DOHH2 (cell line): ENCODE results near the gene CTNNBL1.

Experiments
- EZH2phosphoT487 ChIP-seq: fragments of 200-600 bp; sonication (generic); IDR thresholded peaks from 2 replicates; pipeline ENCODE4 v1.6.1; 2017; ENCODE audit warnings: borderline replicate concordance, mild to moderate bottlenecking, antibody characterized with exemption, low read length, moderate library complexity, mixed read lengths
- TF ChIP-seq, protein P1 (sequence below): fragments of 200-600 bp; sonication (generic); IDR thresholded peaks from one replicate; pipeline ENCODE4 v1.5.1; 2014; ENCODE audit warnings: antibody characterized with exemption, mild to moderate bottlenecking, low read depth, low read length; ENCODE audit not compliant: poor library complexity, severe bottlenecking

DNA sequence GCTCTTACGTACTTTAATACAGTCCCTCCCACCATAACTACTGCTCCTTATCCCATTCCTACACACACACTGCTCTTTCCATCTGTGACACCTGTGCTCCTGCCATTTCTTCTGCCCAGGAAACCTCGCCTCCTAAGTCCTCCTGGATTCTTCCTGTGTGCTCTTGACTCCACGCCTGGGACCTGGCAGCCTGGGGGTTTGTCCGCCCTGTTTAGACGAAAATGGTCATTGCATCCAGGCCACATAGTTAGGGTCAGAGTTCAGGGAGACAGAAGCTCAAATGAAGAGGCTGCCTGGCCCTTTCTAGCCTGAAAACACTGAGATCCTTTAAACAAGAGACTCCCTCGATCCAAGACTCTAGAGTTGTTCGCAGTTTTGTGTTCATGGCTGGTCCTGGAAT, 17.4 kb upstream of the CTNNBL1 start:
- TF ChIP-seq, protein P1, sequence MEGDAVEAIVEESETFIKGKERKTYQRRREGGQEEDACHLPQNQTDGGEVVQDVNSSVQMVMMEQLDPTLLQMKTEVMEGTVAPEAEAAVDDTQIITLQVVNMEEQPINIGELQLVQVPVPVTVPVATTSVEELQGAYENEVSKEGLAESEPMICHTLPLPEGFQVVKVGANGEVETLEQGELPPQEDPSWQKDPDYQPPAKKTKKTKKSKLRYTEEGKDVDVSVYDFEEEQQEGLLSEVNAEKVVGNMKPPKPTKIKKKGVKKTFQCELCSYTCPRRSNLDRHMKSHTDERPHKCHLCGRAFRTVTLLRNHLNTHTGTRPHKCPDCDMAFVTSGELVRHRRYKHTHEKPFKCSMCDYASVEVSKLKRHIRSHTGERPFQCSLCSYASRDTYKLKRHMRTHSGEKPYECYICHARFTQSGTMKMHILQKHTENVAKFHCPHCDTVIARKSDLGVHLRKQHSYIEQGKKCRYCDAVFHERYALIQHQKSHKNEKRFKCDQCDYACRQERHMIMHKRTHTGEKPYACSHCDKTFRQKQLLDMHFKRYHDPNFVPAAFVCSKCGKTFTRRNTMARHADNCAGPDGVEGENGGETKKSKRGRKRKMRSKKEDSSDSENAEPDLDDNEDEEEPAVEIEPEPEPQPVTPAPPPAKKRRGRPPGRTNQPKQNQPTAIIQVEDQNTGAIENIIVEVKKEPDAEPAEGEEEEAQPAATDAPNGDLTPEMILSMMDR, result no peak
- no peak for TF ChIP-seq EZH2phosphoT487
